ENCODE data around the gene PROZ. TPM values are rescaled to one million over a fixed set of nuclear protein-coding genes. Genes with fewer than 3 reads are reported as not detected.

PROZ gene
- total RNA-seq, 2 experiments from 2014 or later, result not detected

DNA sequence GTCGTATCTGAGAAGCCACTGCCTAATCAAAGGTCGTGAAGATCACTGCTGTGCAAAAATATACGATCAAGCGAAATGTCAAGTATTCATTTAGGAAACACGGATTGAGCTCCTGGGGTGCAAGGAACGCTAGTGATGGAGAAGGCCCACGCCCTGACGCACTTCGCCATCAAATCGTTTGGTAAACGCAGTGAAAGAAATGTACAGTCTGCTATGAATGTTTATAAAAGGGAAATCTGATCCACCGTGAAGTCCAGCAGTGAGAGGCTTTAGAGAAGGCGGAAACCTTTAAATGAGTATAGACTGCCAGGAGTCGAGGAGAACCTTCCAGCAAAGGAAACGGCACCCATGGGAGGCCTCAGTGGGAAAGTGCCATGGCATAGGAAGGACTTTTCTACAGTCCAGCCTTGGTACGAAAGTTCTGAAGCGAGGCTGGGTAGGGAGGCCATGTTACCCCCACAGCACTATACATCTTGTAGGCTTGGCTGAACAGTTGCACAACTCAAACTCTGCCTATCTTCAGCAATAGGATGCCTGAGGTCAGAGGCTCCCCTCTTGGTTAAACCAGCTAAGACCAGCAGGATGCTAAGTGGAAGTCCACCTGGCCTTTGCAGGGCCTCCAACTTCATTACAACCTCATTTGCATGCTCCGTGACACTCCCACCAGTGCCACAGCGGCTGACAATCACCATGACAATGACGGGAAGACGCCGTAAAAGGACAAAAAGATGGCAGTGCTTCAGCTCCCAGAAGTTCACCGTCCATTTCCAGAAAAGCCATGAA, 29.6 kb downstream of the PROZ start:
- H3K27me3 Mint-ChIP-seq, result no peaks in the 10 kb centered on the region
- peaks cover 48% of the 10 kb centered on the region for H3K36me3 Mint-ChIP-seq
- POLR2A ChIA-PET, result interaction anchor here (1.1 kb wide), 1 partner anchor 21 kb away, joined by 3 read pairs; the partner anchor contains the start of genes CUL4A and PCID2
- peaks cover 29% of the 10 kb centered on the region for H3K4me1 Mint-ChIP-seq
- ATAC-seq (ENCODE audit: low read depth), result no peak
- no peak overlapping the region for H3K27ac Mint-ChIP-seq
- no peak overlapping the region for H3K4me3 Mint-ChIP-seq
- H3K9me3 Mint-ChIP-seq, result no peaks in the 10 kb centered on the region
- DNase-seq, result no peak

DNA sequence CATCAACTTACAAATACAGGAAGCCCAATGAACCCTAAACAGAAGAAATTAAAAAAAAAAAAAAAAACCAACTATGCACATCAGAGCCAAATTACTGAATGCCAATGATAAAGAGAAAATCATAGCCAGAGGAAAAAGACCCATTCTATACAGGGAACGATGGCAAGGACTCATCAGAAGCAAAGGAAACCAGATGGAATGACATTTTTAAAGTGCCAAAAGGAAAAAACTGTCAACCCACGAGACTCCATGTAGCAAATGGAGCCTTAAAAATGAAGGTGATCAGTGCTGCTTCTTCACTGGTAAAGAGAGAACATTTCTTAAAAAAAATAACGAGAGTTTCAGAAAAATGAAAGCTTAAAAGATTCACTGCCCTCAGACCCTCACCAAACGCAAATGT, 31.7 kb downstream of the PROZ start:
- ATAC-seq (ENCODE audit: low read depth), result no peak
- H3K36me3 Mint-ChIP-seq, result peaks cover 46% of the 10 kb centered on the region
- POLR2A ChIA-PET, result interaction anchor here (0.7 kb wide), 1 partner anchor 96 kb away, joined by 6 read pairs; no protein-coding TSS in a partner anchor

DNA sequence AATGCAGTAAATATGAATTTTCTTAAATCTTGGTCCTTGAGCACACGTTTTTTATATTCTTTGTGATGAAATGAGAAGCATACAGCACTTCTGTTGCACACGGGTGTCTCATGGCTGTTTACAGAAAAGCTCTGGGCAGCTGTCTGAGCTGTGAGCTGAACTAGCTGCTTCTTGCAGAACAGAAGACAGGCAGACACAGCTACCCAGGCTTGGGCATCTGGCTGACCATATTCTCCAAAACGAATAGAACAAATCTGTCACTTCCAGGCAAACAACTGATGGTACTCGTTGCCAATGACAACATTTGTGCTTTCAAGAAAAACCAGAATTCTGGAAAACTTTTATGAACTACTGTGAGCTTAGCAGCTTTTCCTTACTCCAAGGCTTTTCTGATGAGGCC, 33.8 kb downstream of the PROZ start:
- peaks cover 36% of the 10 kb centered on the region for H3K36me3 Mint-ChIP-seq
- POLR2A ChIA-PET, result no interaction called here
- no peak overlapping the region for H3K4me3 Mint-ChIP-seq

More for the DNA sequence above, 31.7 kb downstream of the PROZ start:
- DNase-seq, result no peak
- peaks cover 19% of the 10 kb centered on the region for H3K4me1 Mint-ChIP-seq
- H3K27ac Mint-ChIP-seq, result no peak overlapping the region
- no peak overlapping the region for H3K4me3 Mint-ChIP-seq
- no peaks in the 10 kb centered on the region for H3K27me3 Mint-ChIP-seq
- H3K9me3 Mint-ChIP-seq, result no peaks in the 10 kb centered on the region

DNA sequence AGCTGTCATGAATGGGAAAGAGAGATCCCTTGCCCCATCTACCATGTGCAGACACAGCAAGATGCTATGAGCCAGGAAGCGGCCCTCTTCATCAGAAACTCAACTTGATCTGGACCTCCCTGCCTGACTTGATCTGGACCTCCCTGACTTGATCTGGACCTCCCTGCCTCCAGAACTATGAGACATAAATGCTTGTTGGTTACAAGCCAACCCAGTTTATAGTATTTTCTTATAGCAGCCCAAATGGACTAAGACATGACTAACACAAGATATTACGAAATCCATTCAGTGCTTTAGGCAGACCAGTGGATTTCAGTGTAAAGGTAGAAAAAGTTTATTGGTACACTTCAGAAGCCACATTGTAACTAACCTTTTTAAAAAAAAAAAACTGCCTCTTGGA, 34.5 kb downstream of the PROZ start:
- Mint-ChIP-seq H3K27ac (no peak overlapping the region), H3K4me1 (peaks cover 8% of the 10 kb centered on the region), H3K4me3 (no peak overlapping the region), H3K36me3 (peaks cover 31% of the 10 kb centered on the region), H3K9me3 (no peaks in the 10 kb centered on the region), H3K27me3 (no peaks in the 10 kb centered on the region)
- POLR2A ChIA-PET, result no interaction called here
- DNase-seq (no peak), ATAC-seq (ENCODE audit: low read depth) (no peak)

More for the DNA sequence above, 33.8 kb downstream of the PROZ start:
- ATAC-seq (ENCODE audit: low read depth) (no peak), DNase-seq (no peak)
- Mint-ChIP-seq H3K27me3 (no peaks in the 10 kb centered on the region), H3K27ac (no peak overlapping the region), H3K4me1 (peaks cover 9% of the 10 kb centered on the region), H3K9me3 (no peaks in the 10 kb centered on the region)

GRCh38 chr13:113195360-113195759, 36.9 kb downstream of the PROZ start:
- POLR2A ChIA-PET, result no interaction called here
- H3K27me3 Mint-ChIP-seq, result no peaks in the 10 kb centered on the region
- peaks cover 13% of the 10 kb centered on the region for H3K36me3 Mint-ChIP-seq
- no peaks in the 10 kb centered on the region for H3K4me1 Mint-ChIP-seq
- DNase-seq, result no peak
- no peaks in the 10 kb centered on the region for H3K9me3 Mint-ChIP-seq
- no peak overlapping the region for H3K4me3 Mint-ChIP-seq
- H3K27ac Mint-ChIP-seq, result no peak overlapping the region
- ATAC-seq (ENCODE audit: low read depth), result no peak

DNA sequence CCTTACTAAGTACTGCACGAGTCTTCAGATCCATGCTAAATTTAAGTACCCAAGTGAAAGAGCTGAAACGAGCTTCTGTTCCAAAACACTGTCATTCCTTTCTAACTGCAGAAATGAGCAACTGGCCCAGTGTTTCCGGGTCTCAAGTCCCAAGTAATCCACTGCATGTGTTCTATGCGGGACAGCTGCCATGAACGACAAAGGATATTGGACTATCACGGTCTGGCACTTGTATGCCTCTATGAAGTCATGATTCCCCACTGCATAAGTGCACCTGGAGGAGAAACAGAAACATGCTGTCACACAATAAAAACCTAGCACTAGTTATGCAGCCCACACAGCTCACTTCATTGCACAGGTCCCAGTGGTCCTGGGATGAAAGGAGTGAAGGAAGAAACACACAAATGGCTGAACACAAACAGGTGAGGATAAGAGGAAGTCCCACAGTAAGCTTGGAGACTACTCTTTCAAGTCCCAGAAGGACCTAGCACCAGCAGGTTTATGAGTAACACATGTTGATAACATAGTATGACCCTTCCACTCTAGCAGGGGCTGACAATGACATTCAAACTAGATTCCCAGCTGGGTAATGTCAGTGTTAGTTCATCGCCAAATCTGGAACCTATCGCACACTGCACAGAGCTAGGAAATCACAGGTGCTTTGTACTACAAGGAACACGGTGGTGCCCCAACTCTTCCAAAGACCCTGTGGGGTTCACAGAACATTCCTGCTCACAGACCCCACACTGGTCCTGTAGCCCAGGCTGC, 38.7 kb downstream of the PROZ start:
- H3K9me3 Mint-ChIP-seq, result no peaks in the 10 kb centered on the region
- POLR2A ChIA-PET, result no interaction called here

GRCh38 chr13:113201815-113202214, 43.4 kb downstream of the PROZ start:
- Mint-ChIP-seq H3K4me1 (peaks cover 28% of the 10 kb centered on the region), H3K9me3 (no peaks in the 10 kb centered on the region), H3K27ac (no peak overlapping the region), H3K4me3 (no peak overlapping the region), H3K27me3 (no peaks in the 10 kb centered on the region), H3K36me3 (peaks cover 16% of the 10 kb centered on the region)
- no peak for DNase-seq
- ATAC-seq (ENCODE audit: low read depth), result no peak
- POLR2A ChIA-PET, result interaction anchor here (0.7 kb wide), 1 partner anchor 280 kb away, joined by 5 read pairs; no protein-coding TSS in a partner anchor

More for the DNA sequence above, 38.7 kb downstream of the PROZ start:
- Mint-ChIP-seq H3K27me3 (no peaks in the 10 kb centered on the region), H3K27ac (no peak overlapping the region), H3K36me3 (peaks cover 10% of the 10 kb centered on the region), H3K4me3 (no peak overlapping the region), H3K4me1 (peaks cover 3% of the 10 kb centered on the region)
- DNase-seq (no peak), ATAC-seq (ENCODE audit: low read depth) (no peak)

DNA sequence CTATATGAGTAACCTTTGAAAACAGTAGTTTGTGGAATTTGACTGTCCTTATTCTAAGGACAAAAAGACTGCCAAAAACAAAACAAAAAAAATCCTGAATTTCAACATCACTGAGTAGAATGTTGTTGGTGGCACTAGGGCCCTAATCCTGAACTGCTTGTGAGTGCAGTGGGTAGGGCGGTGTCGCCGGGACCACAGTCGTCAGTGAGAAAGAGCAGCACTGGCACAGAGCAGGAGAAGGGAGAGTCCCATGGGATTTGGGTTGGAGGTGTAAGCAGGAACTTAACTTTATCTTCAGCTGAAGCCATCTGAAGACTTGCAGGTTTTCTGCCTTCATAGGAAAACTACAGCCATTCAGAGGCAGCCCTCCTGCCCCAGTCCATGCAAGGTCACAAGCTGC, 44.5 kb downstream of the PROZ start:
- POLR2A ChIA-PET, result no interaction called here
- DNase-seq, result no peak
- peaks cover 37% of the 10 kb centered on the region for H3K4me1 Mint-ChIP-seq
- no peak overlapping the region for H3K4me3 Mint-ChIP-seq
- peak overlapping the region; percentile 3 for H3K27ac Mint-ChIP-seq
- H3K9me3 Mint-ChIP-seq, result no peaks in the 10 kb centered on the region
- H3K36me3 Mint-ChIP-seq, result peaks cover 18% of the 10 kb centered on the region
- H3K27me3 Mint-ChIP-seq, result no peaks in the 10 kb centered on the region
- no peak for ATAC-seq (ENCODE audit: low read depth)

DNA sequence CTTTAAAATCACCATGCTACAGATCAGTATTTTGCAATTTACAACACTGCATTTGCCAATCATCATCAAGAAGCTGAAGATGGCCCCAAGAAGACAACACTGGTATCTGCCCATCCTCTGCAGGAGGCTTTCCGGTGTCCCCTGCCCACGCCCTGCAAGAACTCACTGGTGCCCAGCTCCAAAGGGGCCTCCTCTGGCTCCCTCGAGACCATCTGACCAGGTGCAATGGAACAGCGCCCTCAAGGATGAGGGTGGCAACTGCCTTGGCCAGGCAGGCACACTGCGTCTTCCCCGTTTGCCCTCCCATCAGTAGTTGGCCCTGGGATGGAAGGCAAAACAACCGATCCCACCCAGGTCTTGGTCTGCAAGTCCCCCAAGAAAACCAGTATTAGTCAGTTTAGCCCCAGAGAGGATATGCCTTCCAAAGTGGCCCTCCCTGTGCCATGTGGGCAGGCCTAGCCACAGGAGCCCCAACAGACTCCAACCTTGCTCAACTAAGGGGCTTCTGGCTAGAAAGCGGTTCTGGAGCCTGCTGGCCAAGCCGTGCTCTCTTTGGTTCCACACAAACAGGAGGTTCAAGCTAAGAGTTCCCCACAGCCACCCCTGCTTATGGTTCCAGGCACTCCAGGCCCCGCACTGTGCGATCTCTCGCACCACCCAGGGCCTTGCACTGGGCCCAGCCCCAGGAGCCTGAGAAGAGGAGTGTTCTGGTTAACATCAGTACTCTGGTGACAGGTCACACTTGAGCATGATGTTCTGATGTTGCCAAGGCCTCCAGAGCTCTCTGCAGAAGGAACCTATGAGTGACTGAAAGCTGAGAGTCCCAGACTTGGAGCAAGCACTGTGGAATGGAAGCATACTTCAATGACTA, 45.3 kb downstream of the PROZ start:
- Mint-ChIP-seq H3K27me3 (no peaks in the 10 kb centered on the region), H3K36me3 (peaks cover 16% of the 10 kb centered on the region), H3K9me3 (no peaks in the 10 kb centered on the region), H3K4me3 (no peak overlapping the region), H3K4me1 (peaks cover 37% of the 10 kb centered on the region), H3K27ac (no peak overlapping the region)
- DNase-seq, result no peak
- ATAC-seq (ENCODE audit: low read depth), result no peak
- POLR2A ChIA-PET, result no interaction called here

DNA sequence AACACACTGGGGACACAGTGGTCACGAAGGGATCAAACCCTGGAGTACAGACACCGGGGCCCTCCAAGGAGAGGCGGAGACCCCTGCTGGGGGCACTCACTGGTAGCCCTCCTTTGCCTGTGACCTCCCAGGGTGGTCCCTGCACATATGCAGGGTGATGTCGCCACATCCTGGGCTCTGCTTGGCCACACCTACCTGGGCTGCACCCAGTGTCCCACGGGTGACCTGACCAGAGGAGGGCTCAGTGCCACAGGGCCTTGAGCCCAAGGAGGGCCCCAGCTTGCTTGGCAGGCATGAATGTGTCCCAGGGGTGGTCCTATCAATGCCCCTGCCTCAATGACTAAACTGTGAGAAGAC, 45.9 kb downstream of the PROZ start:
- ATAC-seq (ENCODE audit: low read depth) (no peak), DNase-seq (no peak)
- Mint-ChIP-seq H3K27ac (no peak overlapping the region), H3K9me3 (no peaks in the 10 kb centered on the region), H3K27me3 (no peaks in the 10 kb centered on the region), H3K36me3 (peaks cover 16% of the 10 kb centered on the region), H3K4me3 (no peak overlapping the region), H3K4me1 (peaks cover 37% of the 10 kb centered on the region)
- POLR2A ChIA-PET, result no interaction called here

GRCh38 chr13:113205428-113205931, 47.0 kb downstream of the PROZ start:
- Mint-ChIP-seq H3K4me1 (peaks cover 37% of the 10 kb centered on the region), H3K36me3 (peaks cover 15% of the 10 kb centered on the region), H3K9me3 (no peaks in the 10 kb centered on the region), H3K4me3 (no peak overlapping the region), H3K27me3 (no peaks in the 10 kb centered on the region), H3K27ac (no peak overlapping the region)
- POLR2A ChIA-PET, result no interaction called here
- ATAC-seq (ENCODE audit: low read depth) (no peak), DNase-seq (no peak)

DNA sequence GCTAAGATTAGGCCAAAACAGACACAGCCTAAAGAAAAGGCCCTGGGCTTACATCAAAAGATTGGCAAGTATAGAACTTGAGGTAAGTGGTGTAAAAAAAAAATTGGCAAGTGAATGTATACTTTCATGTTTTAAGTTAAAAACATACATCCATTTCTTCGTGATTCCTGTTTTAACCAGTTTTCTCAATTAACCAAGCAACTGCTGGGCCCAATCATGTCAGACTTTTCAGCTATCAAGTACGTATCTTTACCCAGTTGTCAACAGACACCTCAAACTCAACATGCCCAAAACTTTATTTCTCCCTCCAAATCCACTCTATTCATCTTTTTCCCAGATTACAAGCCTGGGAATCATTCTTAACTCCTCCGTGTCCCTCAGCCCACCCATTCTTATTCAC, 49.0 kb downstream of the PROZ start:
- POLR2A ChIA-PET, result interaction anchor here (0.8 kb wide), 1 partner anchor 283 kb away, joined by 3 read pairs; the partner anchor contains the start of gene DCUN1D2
- peaks cover 47% of the 10 kb centered on the region for H3K4me1 Mint-ChIP-seq
- DNase-seq, result no peak
- no peaks in the 10 kb centered on the region for H3K27me3 Mint-ChIP-seq
- no peak for ATAC-seq (ENCODE audit: low read depth)
- H3K9me3 Mint-ChIP-seq, result no peaks in the 10 kb centered on the region
- H3K4me3 Mint-ChIP-seq, result peak overlapping the region; percentile 88
- peak overlapping the region; percentile 82 for H3K27ac Mint-ChIP-seq
- peaks cover 26% of the 10 kb centered on the region for H3K36me3 Mint-ChIP-seq

DNA sequence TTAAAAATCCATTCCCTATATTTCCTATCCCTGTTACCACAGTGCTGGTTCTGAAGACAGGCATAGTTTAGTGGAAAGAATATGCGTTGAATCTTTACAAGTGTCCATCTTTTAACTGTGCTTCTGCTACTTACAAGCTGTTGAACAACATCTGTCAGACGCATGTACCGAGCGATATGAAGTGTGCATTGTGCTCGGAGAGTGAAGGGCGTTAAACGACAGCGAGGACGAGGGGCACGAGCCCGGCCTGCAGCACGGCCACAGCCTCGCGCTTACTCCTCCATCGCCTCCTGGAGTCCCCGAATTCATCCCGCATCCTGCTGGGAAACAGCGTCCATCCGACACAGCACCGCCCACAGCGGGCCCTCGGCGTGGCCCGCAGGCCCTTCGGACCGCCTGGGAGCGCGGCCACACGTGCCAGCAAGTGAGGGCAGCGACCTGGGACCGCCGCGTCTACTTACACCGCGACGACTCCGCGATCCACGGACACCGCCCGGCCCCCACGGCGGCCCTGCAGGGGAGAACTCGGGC, 49.5 kb downstream of the PROZ start:
- no peaks in the 10 kb centered on the region for H3K27me3 Mint-ChIP-seq
- peak overlapping the region; percentile 82 for H3K27ac Mint-ChIP-seq
- no peaks in the 10 kb centered on the region for H3K9me3 Mint-ChIP-seq
- H3K4me3 Mint-ChIP-seq, result peak overlapping the region; percentile 88
- ATAC-seq (ENCODE audit: low read depth), result peak; percentile 6
- H3K4me1 Mint-ChIP-seq, result peaks cover 47% of the 10 kb centered on the region
- DNase-seq, result no peak
- POLR2A ChIA-PET, result interaction anchor here (0.8 to 2.9 kb wide), 5 partner anchors 17 to 283 kb away, joined by 3 to 16 read pairs (median 4); partner anchors contain the start of genes DCUN1D2 and LAMP1
- H3K36me3 Mint-ChIP-seq, result peaks cover 26% of the 10 kb centered on the region

Measured in activated naive CD8-positive, alpha-beta T cell treated with anti-CD3 and anti-CD28 coated beads, Interleukin-2, amount 10 ng/mL, durations not matched to agents 7 days and 5 days (primary cell).